Osteoblast (primary cell): ENCODE results near the gene SLC43A1. TPM values are rescaled to one million over a fixed set of nuclear protein-coding genes. Genes with fewer than 3 reads are reported as not detected.

Source experiments
- DNase-seq: peaks from one replicate; pipeline ENCODE4 v3.0.0; 2011; ENCODE audit warnings: low spot score, mixed read lengths; ENCODE audit not compliant: insufficient read length; ENCODE audit errors: missing footprints
- H2AFZ ChIP-seq: 2 replicates; pipeline ENCODE4 v1.6.0; 2011; ENCODE audit warnings: mild to moderate bottlenecking, low read length
- H3K27ac ChIP-seq: 2 replicates; pipeline ENCODE4 v1.5.1; 2011; ENCODE audit warnings: mild to moderate bottlenecking, low read depth, low read length, moderate library complexity
- H3K27me3 ChIP-seq: 2 replicates; pipeline ENCODE4 v1.6.0; 2012; ENCODE audit warnings: mild to moderate bottlenecking, control low read depth, inconsistent platforms, low read length, moderate library complexity; ENCODE audit not compliant: insufficient read depth
- H3K36me3 ChIP-seq: 2 replicates; pipeline ENCODE4 v1.5.1; 2011; ENCODE audit warnings: mild to moderate bottlenecking, low read length, control low read depth, moderate library complexity; ENCODE audit not compliant: insufficient read depth
- H3K4me1 ChIP-seq: 2 replicates; pipeline ENCODE4 v1.5.1; 2011; ENCODE audit warnings: mild to moderate bottlenecking, low read length, control low read depth, moderate library complexity; ENCODE audit not compliant: insufficient read depth
- H3K4me2 ChIP-seq: 2 replicates; pipeline ENCODE4 v1.6.0; 2011; ENCODE audit warnings: mild to moderate bottlenecking, low read length; ENCODE audit not compliant: insufficient read depth
- H3K4me3 ChIP-seq: fragments of 200-600 bp; sonication (generic); 3 replicates; pipeline ENCODE4 v1.5.1; 2012; ENCODE audit warnings: mild to moderate bottlenecking, low read length, inconsistent platforms; ENCODE audit not compliant: insufficient read depth
- H3K79me2 ChIP-seq: 2 replicates; pipeline ENCODE4 v1.6.0; 2012; ENCODE audit warnings: mild to moderate bottlenecking, low read length, control low read depth, inconsistent platforms; ENCODE audit not compliant: insufficient read depth
- H3K9me3 ChIP-seq: 2 replicates; pipeline ENCODE4 v1.5.1; 2011; ENCODE audit warnings: low read depth, low read length, control low read depth
- H4K20me1 ChIP-seq: 2 replicates; pipeline ENCODE4 v1.6.0; 2012; ENCODE audit warnings: mild to moderate bottlenecking, low read length, control low read depth; ENCODE audit not compliant: insufficient read depth
- CTCF ChIP-seq: IDR thresholded peaks from 2 replicates; pipeline ENCODE4 v1.5.1; 2011; ENCODE audit warnings: mild to moderate bottlenecking, low read depth, low read length, moderate library complexity; ENCODE audit errors: extremely low read depth
- total RNA-seq: library from RNA; depleted of rRNA; stranded (reverse); fragments of >200 nt; gene quantifications from 2 replicates; pipeline ENCODE4 v1.2.3, GENCODE V29; 2012

The SLC43A1 gene
- total RNA-seq: 18.5 and 28.0 TPM in 2 replicates

- Histone ChIP-seq H2AFZ (peak within 1 kb of the TSS; percentile 96), H3K36me3 (no peaks in the 10 kb centered on the region), H3K4me2 (peak within 1 kb of the TSS; percentile 94), H3K4me1 (peaks cover 4% of the 10 kb centered on the region), H3K79me2 (no peaks in the 10 kb centered on the region), H3K27me3 (no peaks in the 10 kb centered on the region), H3K27ac (peak within 1 kb of the TSS; percentile 23), H4K20me1 (no peaks in the 10 kb centered on the region), H3K9me3 (no peaks in the 10 kb centered on the region), H3K4me3 (peak within 1 kb of the TSS; percentile 91)
- peak; percentile 91 for DNase-seq
- no peak for TF ChIP-seq CTCF
Observed at GRCh38 chr11:57515332-57516060, at the start of gene SLC43A1. Gene SLC43A1, minus strand, starts transcription at chr11:57515702. Its CDS starts 1,591 bp downstream, at chr11:57514111.

- Histone ChIP-seq H3K27me3 (no peaks in the 10 kb centered on the region), H3K27ac (no peak overlapping the region), H3K9me3 (no peaks in the 10 kb centered on the region), H3K4me2 (no peak overlapping the region), H3K79me2 (peaks cover 26% of the 10 kb centered on the region), H3K4me3 (no peak overlapping the region), H2AFZ (no peak overlapping the region), H3K4me1 (peaks cover 16% of the 10 kb centered on the region), H3K36me3 (peaks cover 10% of the 10 kb centered on the region), H4K20me1 (no peaks in the 10 kb centered on the region)
- DNase-seq: no peak
- TF ChIP-seq CTCF: no peak
Observed at GRCh38 chr11:57562596-57562995, 47.1 kb upstream of the SLC43A1 start.

- Histone ChIP-seq H3K4me3 (no peak overlapping the region), H3K36me3 (peaks cover 12% of the 10 kb centered on the region), H2AFZ (no peak overlapping the region), H3K4me2 (no peak overlapping the region), H3K9me3 (no peaks in the 10 kb centered on the region), H3K27me3 (no peaks in the 10 kb centered on the region), H3K4me1 (no peaks in the 10 kb centered on the region), H3K79me2 (peaks cover 11% of the 10 kb centered on the region), H4K20me1 (no peaks in the 10 kb centered on the region), H3K27ac (no peak overlapping the region)
- TF ChIP-seq CTCF: no peak
- DNase-seq: no peak
Observed at GRCh38 chr11:57560146-57560545, 44.6 kb upstream of the SLC43A1 start.

DNA sequence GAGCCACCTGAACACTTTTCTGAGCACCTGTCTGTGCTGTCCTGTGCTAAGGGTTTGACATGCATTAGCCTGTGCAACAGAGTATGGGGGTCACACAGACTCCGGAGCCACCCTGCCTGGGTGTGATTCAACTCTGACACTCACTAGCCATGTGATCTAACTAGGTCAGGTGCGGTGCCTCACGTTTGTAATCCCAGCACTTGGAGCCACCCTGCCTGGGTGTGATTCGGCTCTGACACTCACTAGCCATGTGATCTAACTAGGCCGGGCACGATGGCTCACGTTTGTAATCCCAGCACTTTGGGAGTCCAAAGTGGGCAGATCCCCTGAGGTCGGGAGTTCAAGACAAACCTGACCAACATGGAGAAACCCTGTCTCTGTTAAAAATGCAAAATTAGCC is 40.5 kb upstream of the SLC43A1 start:
- H2AFZ ChIP-seq: no peak overlapping the region
- H3K4me1 ChIP-seq: no peaks in the 10 kb centered on the region
- no peak overlapping the region for H3K4me2 ChIP-seq
- H4K20me1 ChIP-seq: no peaks in the 10 kb centered on the region
- no peaks in the 10 kb centered on the region for H3K79me2 ChIP-seq
- no peak overlapping the region for H3K4me3 ChIP-seq
- no peak overlapping the region for H3K27ac ChIP-seq
- no peak for DNase-seq
- no peaks in the 10 kb centered on the region for H3K27me3 ChIP-seq
- peaks cover 26% of the 10 kb centered on the region for H3K36me3 ChIP-seq
- H3K9me3 ChIP-seq: no peaks in the 10 kb centered on the region
- TF ChIP-seq CTCF: no peak
